ENCODE data around the gene SPHK2.

- TF ChIP-seq POLR2A (IDR thresholded peaks at IDR 0.05) = no peak
- no peak for TF ChIP-seq CTCF (IDR thresholded peaks at IDR 0.05)
- TF ChIP-seq POLR2AphosphoS5 (IDR thresholded peaks at IDR 0.05) = no peak
- TF ChIP-seq EP300 (IDR thresholded peaks at IDR 0.05) = no peak
These were observed 9.7 kb upstream of the SPHK2 start for GRCh38 chr19:48609571-48610108.

Data from gastroesophageal sphincter (tissue), 3 donors.